GM21515 (cell line): ENCODE data around the gene GCK.

Source experiments
- ATAC-seq: cut with Tn5 transposase; IDR thresholded peaks from one replicate; pipeline ENCODE4 v1.9.1; 2021; ENCODE audit not compliant: unreplicated experiment

GCK gene

DNA sequence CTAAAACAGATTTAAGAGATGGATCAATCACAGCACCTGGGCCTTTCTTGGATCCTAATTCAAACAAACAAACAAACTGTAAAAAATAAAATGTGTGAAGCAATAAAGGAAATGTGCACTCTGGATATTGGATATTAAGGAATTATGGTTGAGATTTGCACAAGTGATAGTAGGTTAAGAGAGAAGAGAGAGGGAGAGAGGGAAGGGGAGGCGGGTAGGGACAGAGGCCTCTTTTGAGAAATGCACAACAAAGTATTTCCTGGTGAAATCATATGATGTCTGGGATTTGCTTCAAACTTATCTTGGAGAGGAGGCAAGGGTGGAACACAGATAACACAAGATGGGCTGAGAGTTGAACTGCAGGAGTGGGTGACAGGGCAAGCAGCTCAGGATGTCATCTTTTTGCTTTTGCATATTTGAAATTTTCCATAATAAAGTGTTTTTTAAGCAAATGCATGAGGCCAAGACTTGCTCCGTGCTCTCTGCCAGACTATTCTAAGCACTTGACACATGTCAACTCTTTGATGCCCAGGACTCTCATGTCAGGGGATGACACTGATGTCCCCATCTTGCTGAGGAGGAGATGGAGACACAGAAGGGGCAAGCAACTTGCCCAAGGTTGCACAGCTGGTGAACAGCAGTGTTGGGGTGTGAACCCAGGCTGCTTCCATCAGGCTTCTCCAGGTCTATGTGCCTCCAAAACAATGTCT is 94.2 kb downstream of the GCK start:
- ATAC-seq: no peak

DNA sequence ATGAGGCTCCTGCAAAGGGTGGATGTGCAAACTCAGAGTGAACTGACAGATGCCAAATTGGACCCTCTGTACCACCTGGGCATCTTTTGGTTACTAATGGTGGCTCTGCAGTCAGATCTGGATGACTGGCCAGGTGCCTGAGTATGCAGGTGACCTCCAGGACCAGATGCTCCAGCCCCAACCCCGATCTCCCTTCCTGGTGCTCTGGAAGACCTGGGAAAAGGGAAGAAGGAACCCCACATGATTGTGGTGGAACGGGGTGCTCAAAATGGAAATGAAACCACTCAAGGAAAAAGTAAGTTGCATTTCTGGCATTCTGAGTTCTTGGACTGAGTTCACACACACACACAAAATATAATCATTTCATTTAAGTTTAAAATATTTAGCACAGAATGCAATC is 94.9 kb downstream of the GCK start:
- no peak for ATAC-seq
